ENCODE data around the gene ZNF483. TPM values are rescaled to one million over a fixed set of nuclear protein-coding genes. Genes with fewer than 3 reads are reported as not detected.
A peak's percentile ranks its signal among the peaks of the same experiment; 100 is the strongest.
"Not testable (repeated sequence)": the region's sequence is repeated elsewhere in the genome, so short reads cannot be mapped to it uniquely, and the experiment has no call there.

ZNF483 gene
- total RNA-seq (2014; rRNA removed; shearing (Covaris generic); ENCODE audit: low replicate concordance), result 0.96 and 3.1 TPM in 2 replicates

- in situ Hi-C loops (cut with HindIII; ENCODE audit: low pct_unique_long_range_greater_than_20kb, low sequenced_read_pairs), result no loop called here
Observed at GRCh38 chr9:111525056-111525977, at the start of gene ZNF483. ZNF483 (plus strand) TSS chr9:111525179; CDS start chr9:111527396, 2,217 bp downstream.

GRCh38 chr9:111475195-111475594 is 49.8 kb upstream of the ZNF483 start:
- DNase-seq (ENCODE audit: low read depth), result no peak
- in situ Hi-C loops (cut with HindIII; ENCODE audit: low pct_unique_long_range_greater_than_20kb, low sequenced_read_pairs), result no loop called here

More at GRCh38 chr9:111525056-111525977, at the start of gene ZNF483:
- peak; percentile 67 for DNase-seq (ENCODE audit: low read depth)

DNA sequence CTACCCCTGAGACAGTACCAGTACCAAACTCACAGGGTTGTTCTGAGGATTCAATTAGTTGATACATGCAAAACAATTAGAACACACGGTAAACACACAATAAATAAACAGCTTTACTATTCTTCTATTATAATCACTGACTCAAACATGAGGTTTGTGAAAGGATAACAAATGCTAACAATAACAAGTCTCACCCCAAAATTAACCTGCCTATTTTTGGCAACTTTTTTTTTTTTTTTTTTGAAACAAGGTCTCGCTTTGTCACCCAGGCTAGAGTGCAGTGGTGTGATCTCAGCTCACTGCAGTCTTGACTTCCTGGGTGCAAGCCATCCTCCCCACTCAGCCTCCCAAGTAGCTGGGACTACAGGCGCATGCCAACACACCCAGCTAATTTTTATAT is 47.3 kb upstream of the ZNF483 start:
- DNase-seq (ENCODE audit: low read depth), result no peak
- in situ Hi-C loops (cut with HindIII; ENCODE audit: low pct_unique_long_range_greater_than_20kb, low sequenced_read_pairs), result no loop called here

DNA sequence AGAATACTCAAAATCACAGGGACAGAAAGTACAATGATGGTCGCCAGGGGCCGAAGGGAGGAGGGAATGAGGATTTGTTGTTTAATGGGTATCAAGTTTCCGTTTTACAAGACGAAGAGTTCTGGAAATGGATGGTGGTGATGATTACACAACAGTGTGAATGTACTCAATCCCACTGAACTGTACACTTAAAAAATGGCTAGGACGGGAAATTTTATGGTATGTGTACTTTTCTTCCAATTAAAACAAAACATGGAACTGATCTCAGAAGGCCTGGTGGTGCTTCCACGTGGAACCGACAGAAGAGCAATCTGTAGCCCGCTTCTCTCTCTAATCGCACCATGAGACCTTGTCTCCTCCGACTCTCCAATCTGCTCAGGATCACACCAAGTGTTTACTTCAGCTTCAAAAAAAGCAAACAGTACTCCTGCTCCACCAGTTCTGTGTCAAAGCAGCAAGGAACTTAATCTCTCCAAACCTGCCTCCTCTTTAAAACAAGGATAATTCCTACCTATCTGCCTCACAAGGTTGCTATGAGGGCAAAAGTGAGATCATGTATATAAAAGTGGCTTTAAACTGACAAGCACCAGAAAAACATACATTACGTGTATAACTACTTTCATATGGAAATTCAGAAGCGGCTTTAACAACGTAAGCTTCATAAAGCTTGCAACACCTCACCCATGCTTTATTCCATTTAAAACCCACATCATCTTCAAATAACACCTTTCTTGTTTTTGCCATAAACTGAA is 42.9 kb upstream of the ZNF483 start:
- in situ Hi-C loops (cut with HindIII; ENCODE audit: low pct_unique_long_range_greater_than_20kb, low sequenced_read_pairs), result no loop called here
- peak; percentile 14 for DNase-seq (ENCODE audit: low read depth)

- DNase-seq (ENCODE audit: low read depth), result peak; percentile 63
- in situ Hi-C loops (cut with HindIII; ENCODE audit: low pct_unique_long_range_greater_than_20kb, low sequenced_read_pairs), result no loop called here
Observed at GRCh38 chr9:111482694-111483438, 42.1 kb upstream of the ZNF483 start.

- in situ Hi-C loops (cut with HindIII; ENCODE audit: low pct_unique_long_range_greater_than_20kb, low sequenced_read_pairs), result no loop called here
- no peak for DNase-seq (ENCODE audit: low read depth)
Observed at GRCh38 chr9:111483439-111483857, 41.5 kb upstream of the ZNF483 start.

GRCh38 chr9:111483858-111484571 is 41.0 kb upstream of the ZNF483 start, which contains the start of gene ECPAS:
ECPAS (minus strand) TSS chr9:111484383; CDS start chr9:111472918, 11,465 bp downstream.
- in situ Hi-C loops (cut with HindIII; ENCODE audit: low pct_unique_long_range_greater_than_20kb, low sequenced_read_pairs), result no loop called here

GRCh38 chr9:111484572-111484894 is 40.4 kb upstream of the ZNF483 start:
- DNase-seq (ENCODE audit: low read depth), result no peak
- in situ Hi-C loops (cut with HindIII; ENCODE audit: low pct_unique_long_range_greater_than_20kb, low sequenced_read_pairs), result no loop called here

More at GRCh38 chr9:111483858-111484571, 41.0 kb upstream of the ZNF483 start, which contains the start of gene ECPAS:
- DNase-seq (ENCODE audit: low read depth), result peak; percentile 84

GRCh38 chr9:111497196-111497595 is 27.8 kb upstream of the ZNF483 start:
- in situ Hi-C loops (cut with HindIII; ENCODE audit: low pct_unique_long_range_greater_than_20kb, low sequenced_read_pairs), result not testable (repeated sequence)

DNA sequence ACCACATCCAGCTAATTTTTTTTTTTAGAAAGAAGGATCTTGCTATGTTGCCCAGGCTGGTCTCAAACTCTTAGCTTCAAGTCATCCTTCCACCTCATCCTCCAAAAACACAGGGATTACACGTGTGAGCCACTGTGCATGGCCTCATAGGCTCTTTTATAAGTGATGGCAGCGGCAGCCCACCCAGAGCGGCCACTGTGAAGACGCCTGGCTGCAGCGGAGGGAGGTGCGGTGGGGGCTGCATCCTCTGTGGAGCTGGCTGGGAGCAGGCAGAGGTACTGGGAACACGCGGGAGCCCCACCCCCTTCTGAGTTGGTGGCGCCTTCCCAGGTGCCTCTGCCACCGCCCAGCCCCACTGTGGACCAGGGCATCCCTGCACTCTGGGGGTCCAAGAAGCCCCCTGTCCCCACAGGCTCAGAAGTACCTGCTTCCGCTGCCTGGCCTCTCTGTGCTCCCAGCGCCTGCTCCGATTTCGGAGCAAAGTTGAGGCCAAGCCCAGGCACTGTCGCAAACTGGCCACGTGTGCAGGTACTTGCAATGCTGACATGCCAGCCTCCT is 23.9 kb upstream of the ZNF483 start:
- in situ Hi-C loops (cut with HindIII; ENCODE audit: low pct_unique_long_range_greater_than_20kb, low sequenced_read_pairs), result no loop called here
- DNase-seq (ENCODE audit: low read depth), result no peak

More at GRCh38 chr9:111497196-111497595, 27.8 kb upstream of the ZNF483 start:
- not testable (repeated sequence) for DNase-seq (ENCODE audit: low read depth)

- no peak for DNase-seq (ENCODE audit: low read depth)
- in situ Hi-C loops (cut with HindIII; ENCODE audit: low pct_unique_long_range_greater_than_20kb, low sequenced_read_pairs), result no loop called here
Observed at GRCh38 chr9:111501648-111502047, 23.3 kb upstream of the ZNF483 start.

GRCh38 chr9:111502506-111502905 is 22.5 kb upstream of the ZNF483 start:
- in situ Hi-C loops (cut with HindIII; ENCODE audit: low pct_unique_long_range_greater_than_20kb, low sequenced_read_pairs), result no loop called here
- DNase-seq (ENCODE audit: low read depth), result no peak

- DNase-seq (ENCODE audit: low read depth); in situ Hi-C loops (cut with HindIII; ENCODE audit: low pct_unique_long_range_greater_than_20kb, low sequenced_read_pairs): not testable (repeated sequence)
Observed at GRCh38 chr9:111511581-111511980, 13.4 kb upstream of the ZNF483 start.

- DNase-seq (ENCODE audit: low read depth), result no peak
- in situ Hi-C loops (cut with HindIII; ENCODE audit: low pct_unique_long_range_greater_than_20kb, low sequenced_read_pairs), result no loop called here
Observed at GRCh38 chr9:111514967-111515366, 10.0 kb upstream of the ZNF483 start.

DNA sequence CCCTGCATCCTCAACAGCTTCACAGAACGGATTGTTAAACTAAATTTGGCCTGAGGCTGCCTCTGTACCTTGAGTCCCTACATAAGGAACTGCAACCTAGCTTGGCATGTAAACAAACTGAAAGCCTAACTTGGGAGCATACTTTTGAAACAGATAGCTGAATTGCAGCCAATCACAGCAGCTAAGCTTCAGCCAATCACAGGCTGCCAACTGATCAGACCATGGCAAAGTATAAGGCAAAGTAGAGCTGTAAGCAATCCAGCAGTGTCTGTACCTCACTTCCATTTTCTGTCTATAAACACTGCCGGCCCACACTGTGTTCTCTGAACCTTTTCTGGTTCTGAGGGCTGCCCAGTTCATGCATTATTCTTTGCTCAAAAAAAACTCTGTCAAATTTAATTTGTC is 8.9 kb upstream of the ZNF483 start:
- no peak for DNase-seq (ENCODE audit: low read depth)
- in situ Hi-C loops (cut with HindIII; ENCODE audit: low pct_unique_long_range_greater_than_20kb, low sequenced_read_pairs), result no loop called here

DNA sequence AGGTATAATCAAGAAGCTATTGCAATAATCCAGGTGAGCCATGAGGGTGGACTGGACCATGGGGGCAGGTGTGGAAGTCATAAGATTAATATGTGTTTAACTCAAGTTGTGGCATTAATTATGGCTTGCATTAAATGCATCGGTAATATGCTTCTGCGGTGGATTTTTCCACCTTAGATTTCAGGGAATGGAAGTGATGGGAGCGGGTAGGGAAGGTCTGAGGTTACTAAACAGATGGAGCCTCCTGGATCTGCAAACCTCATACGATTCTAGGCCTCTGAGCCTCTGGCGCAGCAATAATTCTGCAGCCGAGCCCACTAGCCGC is 286 bp upstream of the ZNF483 start:
- no peak for DNase-seq (ENCODE audit: low read depth)
- in situ Hi-C loops (cut with HindIII; ENCODE audit: low pct_unique_long_range_greater_than_20kb, low sequenced_read_pairs), result no loop called here

DNA sequence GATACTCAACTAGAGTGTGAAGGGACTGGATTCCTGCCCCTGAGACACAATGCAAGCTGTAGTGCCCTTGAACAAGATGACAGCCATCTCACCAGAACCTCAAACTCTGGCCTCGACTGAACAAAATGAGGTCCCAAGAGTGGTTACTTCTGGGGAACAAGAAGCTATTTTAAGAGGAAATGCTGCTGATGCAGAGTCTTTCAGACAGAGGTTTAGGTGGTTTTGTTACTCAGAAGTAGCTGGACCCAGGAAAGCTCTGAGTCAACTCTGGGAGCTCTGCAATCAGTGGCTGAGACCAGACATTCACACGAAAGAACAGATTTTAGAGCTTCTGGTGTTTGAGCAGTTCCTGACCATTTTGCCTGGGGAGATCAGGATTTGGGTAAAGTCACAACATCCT is 2.4 kb downstream of the ZNF483 start:
- DNase-seq (ENCODE audit: low read depth), result no peak
- in situ Hi-C loops (cut with HindIII; ENCODE audit: low pct_unique_long_range_greater_than_20kb, low sequenced_read_pairs), result no loop called here

DNA sequence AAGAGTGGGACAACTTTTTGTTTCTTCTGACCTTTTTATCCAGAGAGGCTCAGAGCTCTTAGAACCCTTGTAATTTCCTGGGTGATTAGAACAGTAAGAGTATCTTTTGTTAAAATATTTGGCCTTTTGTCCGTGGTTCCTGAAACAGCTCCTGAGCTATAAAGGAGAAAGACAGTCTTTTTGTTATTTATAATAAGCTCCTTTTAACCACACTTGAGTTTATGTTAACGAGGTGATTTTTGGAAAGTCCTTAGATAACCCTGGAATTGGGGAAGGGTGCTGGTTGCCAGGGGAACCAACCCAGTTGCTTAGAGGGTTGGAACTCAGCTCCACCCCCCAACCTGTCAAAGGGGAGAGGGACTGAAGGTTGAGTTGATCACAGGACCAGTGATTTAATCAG is 4.8 kb downstream of the ZNF483 start:
- DNase-seq (ENCODE audit: low read depth), result no peak
- in situ Hi-C loops (cut with HindIII; ENCODE audit: low pct_unique_long_range_greater_than_20kb, low sequenced_read_pairs), result no loop called here

Measured in Caki2 (cell line).